NCI-H1417 treated with DMSO at 0.1 percent for 48 hours (cell line): Measurements from ENCODE around the gene KCNJ16.

ENCODE experiments used
- DNase-seq: peaks from one replicate; lab custom pipeline; 2025; lab: John Stamatoyannopoulos, UW

Gene KCNJ16

GRCh38 chr17:70130289-70130688 lies 55.3 kb downstream of the KCNJ16 start:
- DNase-seq, result no peak

- no peak for DNase-seq
Measured at GRCh38 chr17:70132505-70132904, 57.5 kb downstream of the KCNJ16 start.

- no peak for DNase-seq
Measured at GRCh38 chr17:70134042-70134441, 59.0 kb downstream of the KCNJ16 start.

- no peak for DNase-seq
Measured at GRCh38 chr17:70134777-70135176, 59.8 kb downstream of the KCNJ16 start.

- DNase-seq, result no peak
Measured at GRCh38 chr17:70136131-70136530, 61.1 kb downstream of the KCNJ16 start.

- DNase-seq, result no peak
Measured at GRCh38 chr17:70137451-70138230, 62.6 kb downstream of the KCNJ16 start.

- no peak for DNase-seq
Measured at GRCh38 chr17:70138291-70138865, 63.4 kb downstream of the KCNJ16 start.

GRCh38 chr17:70139449-70139993 lies 64.5 kb downstream of the KCNJ16 start:
- DNase-seq, result no peak

- no peak for DNase-seq
Measured at GRCh38 chr17:70144260-70144846, 69.3 kb downstream of the KCNJ16 start.

- no peak for DNase-seq
Measured at GRCh38 chr17:70153210-70153609, 78.2 kb downstream of the KCNJ16 start.

- no peak for DNase-seq
Measured at GRCh38 chr17:70157151-70157550, 82.1 kb downstream of the KCNJ16 start.

GRCh38 chr17:70158180-70158579 lies 83.2 kb downstream of the KCNJ16 start:
- no peak for DNase-seq

- no peak for DNase-seq
Measured at GRCh38 chr17:70158591-70158990, 83.6 kb downstream of the KCNJ16 start.

- no peak for DNase-seq
Measured at GRCh38 chr17:70159980-70160379, 85.0 kb downstream of the KCNJ16 start.

- DNase-seq, result no peak
Measured at GRCh38 chr17:70161519-70161918, 86.5 kb downstream of the KCNJ16 start.

GRCh38 chr17:70165383-70165782 lies 90.4 kb downstream of the KCNJ16 start:
- DNase-seq, result no peak

GRCh38 chr17:70166615-70167014 lies 91.6 kb downstream of the KCNJ16 start:
- DNase-seq, result no peak

- DNase-seq, result no peak
Measured at GRCh38 chr17:70168044-70168976, 93.3 kb downstream of the KCNJ16 start.

- peak; percentile 45 for DNase-seq
Measured at GRCh38 chr17:70168977-70169708, 94.1 kb downstream of the KCNJ16 start, which contains the start of gene KCNJ2. TSS of gene KCNJ2 (plus strand) at chr17:70169532. CDS start at chr17:70175040, 5,508 bp downstream.

- DNase-seq, result no peak
Measured at GRCh38 chr17:70169709-70170597, 94.9 kb downstream of the KCNJ16 start.
